Endothelial cell of umbilical vein (primary cell): ENCODE results near the gene NEMP2. TPM values are rescaled to one million over a fixed set of nuclear protein-coding genes. Genes with fewer than 3 reads are reported as not detected.

ENCODE experiments used
- BruUV-seq: library from RNA; stranded (reverse); fragments of 400-500 nt; replicated peaks from 2 replicates; lab custom pipeline; 2021; lab: Mats Ljungman, UMichigan
- CTCF ChIA-PET: fragments of 300-600, 350-600 bp; sonication (Branson Sonifier 250); formaldehyde crosslinking; loops from one replicate; lab custom pipeline; 2021; ENCODE audit warnings: antibody characterized with exemption, inconsistent platforms; lab: Charles Lee
- POLR2A ChIA-PET: fragments of 300-600, 350-600 bp; sonication (Branson Sonifier 250); formaldehyde crosslinking; loops from one replicate; lab custom pipeline; 2021; ENCODE audit warnings: antibody characterized with exemption, inconsistent platforms; lab: Charles Lee
- DNase-seq: peaks from one replicate; pipeline ENCODE4 v3.0.0-alpha.2; 2011; ENCODE audit warnings: low read depth, low spot score
- FAIRE-seq: peaks from 2 replicates; lab custom pipeline; 2011; peaks lifted over from hg19 to GRCh38; lab: Jason Lieb, UNC
- H2AFZ ChIP-seq: 2 replicates; pipeline ENCODE4 v1.6.0; 2012; ENCODE audit warnings: low read depth, low read length, control low read depth, inconsistent platforms
- H3K27ac ChIP-seq: 2 replicates; pipeline ENCODE4 v1.5.1; 2011; ENCODE audit warnings: low read depth, mild to moderate bottlenecking, control low read depth, low read length, moderate library complexity; ENCODE audit not compliant: insufficient read depth
- H3K27me3 ChIP-seq, 2 experiments: 2 replicates each; pipeline versions ENCODE4 v1.6.0 to v1.6.1; 2011; ENCODE audit warnings: low read length in 2 of 2, mixed read lengths in 1 of 2; ENCODE audit not compliant: control insufficient read depth in 2 of 2, insufficient read depth in 2 of 2
- H3K36me3 ChIP-seq, 2 experiments: 2 replicates in 1 of 2; 3 replicates in 1 of 2; pipeline ENCODE4 v1.5.1; 2011; ENCODE audit warnings: low read length in 2 of 2, mild to moderate bottlenecking in 1 of 2, moderate library complexity in 1 of 2; ENCODE audit not compliant: control insufficient read depth in 2 of 2, insufficient read depth in 2 of 2; ENCODE audit errors: extremely low read depth in 1 of 2
- H3K4me1 ChIP-seq: 3 replicates; pipeline ENCODE4 v1.5.1; 2011; ENCODE audit warnings: mild to moderate bottlenecking, low read length; ENCODE audit not compliant: control insufficient read depth, insufficient read depth; ENCODE audit errors: extremely low read depth
- H3K4me2 ChIP-seq: 2 replicates; pipeline ENCODE4 v1.6.1; 2011; ENCODE audit warnings: low read length, control low read depth, mixed read lengths; ENCODE audit not compliant: insufficient read depth
- H3K4me3 ChIP-seq, 3 experiments: fragments of 200-600 bp in 1 of 3; sonication (generic), shearing (Covaris generic) in 1 of 3; replicated peaks in 1 of 3; 2 replicates each; pipeline ENCODE4 v1.5.1; 2011 to 2016; ENCODE audit warnings: control low read depth in 3 of 3, low read length in 3 of 3, mild to moderate bottlenecking in 2 of 3, inconsistent platforms in 1 of 3, low read depth in 1 of 3, moderate library complexity in 1 of 3; ENCODE audit not compliant: insufficient read depth in 1 of 3
- H3K79me2 ChIP-seq: 2 replicates; pipeline ENCODE4 v1.6.0; 2012; ENCODE audit warnings: low read length, inconsistent platforms; ENCODE audit not compliant: control insufficient read depth, insufficient read depth
- H3K9ac ChIP-seq: replicated peaks from 2 replicates; pipeline ENCODE3; 2011; ENCODE audit warnings: low read length, control low read depth; ENCODE audit not compliant: insufficient read depth; ENCODE audit errors: extremely low read depth
- H3K9me1 ChIP-seq: replicated peaks from 3 replicates; pipeline ENCODE4 v1.6.0; 2011; ENCODE audit warnings: mild to moderate bottlenecking, low read length; ENCODE audit not compliant: control insufficient read depth, insufficient read depth; ENCODE audit errors: extremely low read depth
- H3K9me3 ChIP-seq: replicated peaks from 2 replicates; pipeline ENCODE4 v1.5.1; 2012; ENCODE audit warnings: low read length, inconsistent platforms; ENCODE audit not compliant: control insufficient read depth, insufficient read depth
- H4K20me1 ChIP-seq: replicated peaks from 2 replicates; pipeline ENCODE3; 2011; ENCODE audit warnings: mild to moderate bottlenecking, low read length; ENCODE audit not compliant: control insufficient read depth, insufficient read depth; ENCODE audit errors: extremely low read depth
- EZH2 ChIP-seq: IDR thresholded peaks from 2 replicates; pipeline ENCODE4 v1.6.1; 2012; ENCODE audit warnings: borderline replicate concordance, low read depth, mild to moderate bottlenecking, moderate library complexity, low read length, inconsistent platforms; ENCODE audit not compliant: severe bottlenecking
- FOS ChIP-seq: IDR thresholded peaks from 2 replicates; pipeline ENCODE4 v1.6.1; 2011; ENCODE audit warnings: mild to moderate bottlenecking, low read length, moderate library complexity, borderline replicate concordance; ENCODE audit not compliant: insufficient read depth
- GATA2 ChIP-seq: IDR thresholded peaks from 2 replicates; pipeline ENCODE4 v1.7.0; 2011; ENCODE audit warnings: low read depth, mild to moderate bottlenecking, moderate library complexity, mixed read lengths, low read length; ENCODE audit not compliant: insufficient read length, insufficient read depth
- JUN ChIP-seq: IDR thresholded peaks from 2 replicates; pipeline ENCODE4 v1.6.1; 2011; ENCODE audit warnings: borderline replicate concordance, low read depth; ENCODE audit not compliant: insufficient read length, insufficient read depth
- MAX ChIP-seq: IDR thresholded peaks from 2 replicates; pipeline ENCODE4 v1.6.1; 2011; ENCODE audit not compliant: insufficient read depth, insufficient read length
- MYC ChIP-seq: IDR thresholded peaks from one replicate; pipeline ENCODE4 v1.6.1; 2011; ENCODE audit warnings: mild to moderate bottlenecking, low read depth, low read length
- POLR2A ChIP-seq: IDR thresholded peaks from 2 replicates; pipeline ENCODE4 v1.6.1; 2012; ENCODE audit warnings: low read depth, mild to moderate bottlenecking, control low read depth, low read length
- POLR2AphosphoS5 ChIP-seq: IDR thresholded peaks from 2 replicates; pipeline ENCODE4 v1.6.1; 2012; ENCODE audit warnings: low read depth, mild to moderate bottlenecking, control low read depth, low read length, moderate library complexity; ENCODE audit not compliant: insufficient read depth
- dilution Hi-C: fragments of 300-500 bp; cut with MboI; formaldehyde crosslinking; loops from one replicate; pipeline ENCODE4 v1.15.0; 2019; ENCODE audit warnings: low sequenced_read_pairs; ENCODE audit not compliant: extremely low pct_ligation_motif_present
- intact Hi-C: fragments of 100-400 bp; cut with micrococcal nuclease; formaldehyde crosslinking; loops from one replicate; pipeline ENCODE4 v1.10.0; 2022
- polyA plus RNA-seq, 4 experiments: library from polyadenylated mRNA; depleted of rRNA in 3 of 4; stranded (reverse) in 3 of 4; unstranded in 1 of 4; fragments of >200 nt; gene quantifications; 2 replicates each; pipeline versions ENCODE4 v1.2.1 to v1.2.3, GENCODE V29; 2011 to 2012; ENCODE audit warnings: missing spikeins in 1 of 4
- total RNA-seq: library from RNA; stranded (reverse); gene quantifications from 2 replicates; pipeline ENCODE4 v1.2.3, GENCODE V29; 2021
- TF ChIP-seq, protein P1 (sequence below), 2 donors: IDR thresholded peaks; 1 replicate in 1 of 2; 2 replicates in 1 of 2; pipeline ENCODE4 v1.5.1; 2011; ENCODE audit warnings: low read length in 2 of 2, mild to moderate bottlenecking in 2 of 2, moderate library complexity in 2 of 2, control low read depth in 1 of 2, inconsistent platforms in 1 of 2, low read depth in 1 of 2; ENCODE audit not compliant: insufficient read depth in 1 of 2; ENCODE audit errors: extremely low read depth in 1 of 2

Gene NEMP2
- total and polyA plus RNA-seq, 2 donors (not counting 3 experiments of a cell fraction or from before 2014, with no cell fraction given): 3.1 to 8.4 TPM

DNA sequence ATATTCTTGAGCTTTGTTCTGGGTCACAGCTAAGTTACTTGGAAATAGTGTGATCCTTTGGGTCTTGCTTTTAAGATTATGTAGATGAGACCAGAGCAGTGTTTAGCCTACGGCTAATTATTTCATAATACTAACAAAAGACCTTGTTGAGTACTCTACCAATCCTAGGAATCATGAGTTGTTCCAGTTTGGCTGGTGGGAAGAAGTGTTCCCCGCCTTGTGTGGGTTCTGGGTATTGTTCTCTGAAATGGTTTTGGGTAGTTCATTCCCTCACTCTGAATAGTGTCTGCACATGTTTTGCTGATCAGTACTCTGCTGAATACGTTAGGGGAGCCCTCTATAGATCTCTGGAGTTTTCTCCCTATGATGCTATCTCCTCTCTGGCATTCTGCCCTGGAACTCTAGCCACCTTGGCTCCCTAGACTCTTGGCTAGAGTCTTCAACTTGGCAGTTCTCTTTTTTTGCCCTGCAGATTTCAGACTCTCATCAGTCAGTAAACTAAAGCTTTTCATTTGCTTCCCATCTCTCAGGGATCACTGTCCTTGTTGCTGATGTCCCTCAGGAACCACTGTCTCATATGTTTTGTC is 48.4 kb downstream of the NEMP2 start:
- TF ChIP-seq POLR2AphosphoS5 (no peak), MAX (no peak), EZH2 (no peak), FOS (no peak), MYC (no peak), POLR2A (no peak), JUN (no peak), GATA2 (no peak)
- TF ChIP-seq, protein P1, sequence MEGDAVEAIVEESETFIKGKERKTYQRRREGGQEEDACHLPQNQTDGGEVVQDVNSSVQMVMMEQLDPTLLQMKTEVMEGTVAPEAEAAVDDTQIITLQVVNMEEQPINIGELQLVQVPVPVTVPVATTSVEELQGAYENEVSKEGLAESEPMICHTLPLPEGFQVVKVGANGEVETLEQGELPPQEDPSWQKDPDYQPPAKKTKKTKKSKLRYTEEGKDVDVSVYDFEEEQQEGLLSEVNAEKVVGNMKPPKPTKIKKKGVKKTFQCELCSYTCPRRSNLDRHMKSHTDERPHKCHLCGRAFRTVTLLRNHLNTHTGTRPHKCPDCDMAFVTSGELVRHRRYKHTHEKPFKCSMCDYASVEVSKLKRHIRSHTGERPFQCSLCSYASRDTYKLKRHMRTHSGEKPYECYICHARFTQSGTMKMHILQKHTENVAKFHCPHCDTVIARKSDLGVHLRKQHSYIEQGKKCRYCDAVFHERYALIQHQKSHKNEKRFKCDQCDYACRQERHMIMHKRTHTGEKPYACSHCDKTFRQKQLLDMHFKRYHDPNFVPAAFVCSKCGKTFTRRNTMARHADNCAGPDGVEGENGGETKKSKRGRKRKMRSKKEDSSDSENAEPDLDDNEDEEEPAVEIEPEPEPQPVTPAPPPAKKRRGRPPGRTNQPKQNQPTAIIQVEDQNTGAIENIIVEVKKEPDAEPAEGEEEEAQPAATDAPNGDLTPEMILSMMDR (IDR thresholded peaks at IDR 0.05; ENCODE audit: extremely low read depth in 1 of 2, insufficient read depth in 1 of 2, low read depth in 1 of 2, low read length in 2 of 2): no peak
- no peak overlapping the region for H3K9ac ChIP-seq
- H3K9me3 ChIP-seq: no peaks in the 10 kb centered on the region
- POLR2A ChIA-PET: no interaction called here
- H3K9me1 ChIP-seq: no peaks in the 10 kb centered on the region
- BruUV-seq: no TSS peak
- DNase-seq (no peak), FAIRE-seq (no peak)
- H3K79me2 ChIP-seq: no peaks in the 10 kb centered on the region
- no peaks in the 10 kb centered on the region for H3K4me1 ChIP-seq
- no peak overlapping the region for H2AFZ ChIP-seq
- CTCF ChIA-PET: no interaction called here
- intact Hi-C loops: no loop called here
- H3K27me3 ChIP-seq: no peaks in the 10 kb centered on the region
- H3K36me3 ChIP-seq: no peaks in the 10 kb centered on the region
- H3K27ac ChIP-seq: no peak overlapping the region
- H3K4me2 ChIP-seq: no peak overlapping the region
- dilution Hi-C loops: no loop called here
- H4K20me1 ChIP-seq: no peaks in the 10 kb centered on the region
- H3K4me3 ChIP-seq: no peak overlapping the region
